Activated CD8-positive, alpha-beta T cell treated with anti-CD3 and anti-CD28 coated beads, Interleukin-2, amount 10 ng/mL, durations not matched to agents 7 days and 5 days (primary cell): ENCODE data around the gene MTX1. TPM values are rescaled to one million over a fixed set of nuclear protein-coding genes. Genes with fewer than 3 reads are reported as not detected.
A peak's percentile ranks its signal among the peaks of the same experiment; 100 is the strongest.
"Not testable (repeated sequence)": the region's sequence is repeated elsewhere in the genome, so short reads cannot be mapped to it uniquely, and the experiment has no call there.

Experiments used
- ATAC-seq: fragments of 150-1000 bp; cut with Tn5 transposase; one replicate; pipeline ENCODE4 v1.10.0; 2021; ENCODE audit warnings: moderate library complexity
- CTCF ChIA-PET: fragments of 350-600 bp; sonication (Branson Sonifier 250); formaldehyde crosslinking; loops from one replicate; lab custom pipeline; 2021; ENCODE audit warnings: antibody characterized with exemption; lab: Charles Lee
- POLR2A ChIA-PET: fragments of 350-600 bp; sonication (Branson Sonifier 250); formaldehyde crosslinking; loops from one replicate; lab custom pipeline; 2021; ENCODE audit warnings: antibody characterized with exemption; lab: Charles Lee
- DNase-seq: peaks from one replicate; pipeline ENCODE4 v3.0.0-alpha.2; 2020
- H3K27ac Mint-ChIP-seq: one replicate; pipeline ENCODE4 v1.8.0; 2021; ENCODE audit warnings: mild to moderate bottlenecking, mixed read lengths
- H3K27me3 Mint-ChIP-seq: one replicate; pipeline ENCODE4 v1.8.0; 2021; ENCODE audit warnings: low read depth, mixed read lengths
- H3K36me3 Mint-ChIP-seq: one replicate; pipeline ENCODE4 v1.8.0; 2021; ENCODE audit warnings: low read depth, mixed read lengths
- H3K4me1 Mint-ChIP-seq: one replicate; pipeline ENCODE4 v1.8.0; 2021; ENCODE audit warnings: low read depth, mixed read lengths
- H3K4me3 Mint-ChIP-seq: one replicate; pipeline ENCODE4 v1.8.0; 2021; ENCODE audit warnings: mild to moderate bottlenecking, mixed read lengths
- H3K9me3 Mint-ChIP-seq: one replicate; pipeline ENCODE4 v1.8.0; 2022; ENCODE audit warnings: mixed read lengths; ENCODE audit not compliant: insufficient read depth
- total RNA-seq, 2 experiments: library from RNA; stranded (reverse); gene quantifications; one replicate each; pipeline ENCODE4 v1.2.3, GENCODE V29; 2021

MTX1 gene
- total RNA-seq, 2 experiments from 2014 or later, result 43.0 to 46.3 TPM

- peaks cover 33% of the 10 kb centered on the region for H3K4me1 Mint-ChIP-seq
- peak; percentile 99 for DNase-seq
- no peaks in the 10 kb centered on the region for H3K9me3 Mint-ChIP-seq
- no peaks in the 10 kb centered on the region for H3K27me3 Mint-ChIP-seq
- ChIA-PET CTCF (interaction anchor here (0.7 to 6.6 kb wide), 17 partner anchors 9 to 518 kb away, joined by 3 to 134 read pairs (median 3); partner anchors contain the start of genes KRTCAP2, MTX1 and THBS3), POLR2A (interaction anchor here (0.6 to 3.0 kb wide), 13 partner anchors 8 to 566 kb away, joined by 3 to 39 read pairs (median 5); partner anchors contain the start of genes FDPS, KRTCAP2, MTX1 and THBS3)
- ATAC-seq, result peak; percentile 96
- H3K4me3 Mint-ChIP-seq, result peak overlapping the region; percentile 91
- peak overlapping the region; percentile 94 for H3K27ac Mint-ChIP-seq
- peaks cover 12% of the 10 kb centered on the region for H3K36me3 Mint-ChIP-seq
Observed at GRCh38 chr1:155227261-155228095, 19.0 kb downstream of the MTX1 start.

- Mint-ChIP-seq H3K4me1 (peaks cover 33% of the 10 kb centered on the region), H3K9me3 (no peaks in the 10 kb centered on the region), H3K27ac (peak overlapping the region; percentile 94), H3K36me3 (peaks cover 12% of the 10 kb centered on the region), H3K27me3 (no peaks in the 10 kb centered on the region), H3K4me3 (peak overlapping the region; percentile 91)
- CTCF ChIA-PET, result interaction anchor here (1.2 to 6.6 kb wide), 6 partner anchors 15 to 55 kb away, joined by 3 to 134 read pairs (median 20); partner anchors contain the start of genes KRTCAP2, MTX1 and THBS3
- POLR2A ChIA-PET, result interaction anchor here (1.1 to 3.0 kb wide), 9 partner anchors 9 to 80 kb away, joined by 3 to 39 read pairs (median 7); partner anchors contain the start of genes FDPS, KRTCAP2, MTX1 and THBS3
- ATAC-seq, result no peak
- no peak for DNase-seq
Observed at GRCh38 chr1:155228096-155228427, 19.6 kb downstream of the MTX1 start.

- POLR2A ChIA-PET, H3K9me3 Mint-ChIP-seq: not testable (repeated sequence)
- CTCF ChIA-PET, result interaction anchor here (1.9 kb wide), 1 partner anchor 19 kb away, joined by 5 read pairs; no protein-coding TSS in a partner anchor
Observed at GRCh38 chr1:155231302-155231701, 22.8 kb downstream of the MTX1 start.

GRCh38 chr1:155232001-155232978 lies 23.8 kb downstream of the MTX1 start:
- H3K36me3 Mint-ChIP-seq, result peaks cover 16% of the 10 kb centered on the region
- peaks cover 21% of the 10 kb centered on the region for H3K4me1 Mint-ChIP-seq
- not testable (repeated sequence) for H3K9me3 Mint-ChIP-seq, H3K27ac Mint-ChIP-seq, DNase-seq, ATAC-seq, H3K27me3 Mint-ChIP-seq, H3K4me3 Mint-ChIP-seq
- CTCF ChIA-PET, result interaction anchor here (1.9 kb wide), 1 partner anchor 18 kb away, joined by 5 read pairs; no protein-coding TSS in a partner anchor
- POLR2A ChIA-PET, result interaction anchor here (1.2 kb wide), 1 partner anchor 12 kb away, joined by 4 read pairs; no protein-coding TSS in a partner anchor

More at GRCh38 chr1:155231302-155231701, 22.8 kb downstream of the MTX1 start:
- H3K4me3 Mint-ChIP-seq, DNase-seq, H3K27me3 Mint-ChIP-seq, ATAC-seq, H3K27ac Mint-ChIP-seq: not testable (repeated sequence)
- Mint-ChIP-seq H3K36me3 (peaks cover 11% of the 10 kb centered on the region), H3K4me1 (peaks cover 23% of the 10 kb centered on the region)

- H3K4me3 Mint-ChIP-seq, H3K9me3 Mint-ChIP-seq, CTCF ChIA-PET, DNase-seq, H3K27ac Mint-ChIP-seq, POLR2A ChIA-PET, H3K27me3 Mint-ChIP-seq, ATAC-seq: not testable (repeated sequence)
- H3K36me3 Mint-ChIP-seq, result peaks cover 17% of the 10 kb centered on the region
- H3K4me1 Mint-ChIP-seq, result peaks cover 13% of the 10 kb centered on the region
Observed at GRCh38 chr1:155233502-155233901, 25.0 kb downstream of the MTX1 start.

GRCh38 chr1:155235375-155235774 lies 26.9 kb downstream of the MTX1 start:
- POLR2A ChIA-PET, H3K4me3 Mint-ChIP-seq, ATAC-seq, DNase-seq, H3K9me3 Mint-ChIP-seq, CTCF ChIA-PET, H3K27me3 Mint-ChIP-seq: not testable (repeated sequence)
- H3K27ac Mint-ChIP-seq, result peak overlapping the region; percentile 65
- H3K4me1 Mint-ChIP-seq, result peaks cover 15% of the 10 kb centered on the region
- H3K36me3 Mint-ChIP-seq, result peaks cover 24% of the 10 kb centered on the region

GRCh38 chr1:155236451-155236850 lies 28.0 kb downstream of the MTX1 start:
- DNase-seq (no peak), ATAC-seq (no peak)
- POLR2A ChIA-PET, result no interaction called here
- peaks cover 26% of the 10 kb centered on the region for H3K4me1 Mint-ChIP-seq
- H3K9me3 Mint-ChIP-seq, result no peaks in the 10 kb centered on the region
- CTCF ChIA-PET, result no interaction called here
- H3K4me3 Mint-ChIP-seq, result no peak overlapping the region
- peaks cover 28% of the 10 kb centered on the region for H3K36me3 Mint-ChIP-seq
- no peaks in the 10 kb centered on the region for H3K27me3 Mint-ChIP-seq
- no peak overlapping the region for H3K27ac Mint-ChIP-seq

- ChIA-PET POLR2A (interaction anchor here (0.6 to 4.0 kb wide), 5 partner anchors 13 to 226 kb away, joined by 3 to 22 read pairs (median 4); partner anchors contain the start of genes KRTCAP2, MTX1 and THBS3), CTCF (interaction anchor here (0.8 to 4.2 kb wide), 7 partner anchors 10 to 82 kb away, joined by 3 to 25 read pairs (median 7); partner anchors contain the start of genes KRTCAP2 and THBS3)
- Mint-ChIP-seq H3K4me3 (peak overlapping the region; percentile 87), H3K4me1 (peaks cover 53% of the 10 kb centered on the region), H3K27me3 (peaks cover 2% of the 10 kb centered on the region), H3K36me3 (peaks cover 28% of the 10 kb centered on the region), H3K27ac (peak overlapping the region; percentile 87), H3K9me3 (no peaks in the 10 kb centered on the region)
- ATAC-seq, result peak; percentile 26
- peak; percentile 84 for DNase-seq
Observed at GRCh38 chr1:155241069-155241679, 32.7 kb downstream of the MTX1 start.

- DNase-seq (no peak), ATAC-seq (no peak)
Observed at GRCh38 chr1:155241841-155242264, 33.4 kb downstream of the MTX1 start.

GRCh38 chr1:155242805-155243358 lies 34.4 kb downstream of the MTX1 start:
- Mint-ChIP-seq H3K4me1 (peaks cover 52% of the 10 kb centered on the region), H3K9me3 (no peaks in the 10 kb centered on the region), H3K27ac (peak overlapping the region; percentile 90), H3K36me3 (peaks cover 30% of the 10 kb centered on the region), H3K4me3 (peak overlapping the region; percentile 69), H3K27me3 (peaks cover 2% of the 10 kb centered on the region)
- DNase-seq (no peak), ATAC-seq (no peak)
- POLR2A ChIA-PET, result interaction anchor here (2.7 to 4.0 kb wide), 3 partner anchors 15 to 35 kb away, joined by 21 to 23 read pairs (median 22); partner anchors contain the start of genes MTX1 and THBS3
- CTCF ChIA-PET, result interaction anchor here (1.6 to 4.2 kb wide), 6 partner anchors 8 to 81 kb away, joined by 5 to 25 read pairs (median 12); partner anchors contain the start of genes KRTCAP2, THBS3 and TRIM46

More at GRCh38 chr1:155241841-155242264, 33.4 kb downstream of the MTX1 start:
- H3K4me3 Mint-ChIP-seq, result peak overlapping the region; percentile 87
- no peaks in the 10 kb centered on the region for H3K9me3 Mint-ChIP-seq
- POLR2A ChIA-PET, result interaction anchor here (0.6 to 4.0 kb wide), 4 partner anchors 14 to 225 kb away, joined by 3 to 22 read pairs (median 4); partner anchors contain the start of gene KRTCAP2
- H3K27me3 Mint-ChIP-seq, result peaks cover 2% of the 10 kb centered on the region
- CTCF ChIA-PET, result interaction anchor here (0.8 to 4.2 kb wide), 6 partner anchors 9 to 81 kb away, joined by 3 to 25 read pairs (median 9); partner anchors contain the start of gene THBS3
- H3K27ac Mint-ChIP-seq, result peak overlapping the region; percentile 87
- H3K36me3 Mint-ChIP-seq, result peaks cover 28% of the 10 kb centered on the region
- peaks cover 52% of the 10 kb centered on the region for H3K4me1 Mint-ChIP-seq
